K562 (cell line): Measurements from ENCODE around the gene OTP. TPM values are rescaled to one million over a fixed set of nuclear protein-coding genes. Genes with fewer than 3 reads are reported as not detected.

Experiments used
- ATAC-seq: fragments of 200-7000 bp; cut with Tn5 transposase; 3 replicates; pipeline ENCODE4 v1.9.1; 2020; ENCODE audit warnings: moderate library complexity
- BruUV-seq: library from RNA; stranded (reverse); fragments of 400-500 nt; replicated peaks from 2 replicates; lab custom pipeline; 2021; lab: Mats Ljungman, UMichigan
- CTCF ChIA-PET: fragments of 300-600 bp; formaldehyde crosslinking; extraction: SDS; loops from one replicate; lab custom pipeline; 2021; ENCODE audit warnings: low intra/inter-chr PET ratio; lab: Yijun Ruan, JAX
- POLR2A ChIA-PET: fragments of 300-600, 350-650 bp; sonication (Branson Sonifier 250); formaldehyde crosslinking; extraction: SDS; loops from one replicate; lab custom pipeline; 2021; ENCODE audit warnings: antibody characterized with exemption, inconsistent platforms; lab: Yijun Ruan, JAX
- DNase-seq, 4 experiments: peaks; one replicate each; pipeline versions ENCODE4 v3.0.0 to v3.0.0-alpha.2; 2011 to 2018; ENCODE audit warnings: low spot score in 3 of 4, mixed read lengths in 3 of 4; ENCODE audit errors: extremely low read depth in 1 of 4
- FAIRE-seq: peaks from 2 replicates; lab custom pipeline; 2011; peaks lifted over from hg19 to GRCh38; lab: Jason Lieb, UNC
- H2AFZ ChIP-seq: 2 replicates; pipeline ENCODE4 v1.6.0; 2011; ENCODE audit warnings: low read depth, low read length, control low read depth, inconsistent platforms
- H3K27ac ChIP-seq: fragments of 200-600 bp; 3 replicates; pipeline ENCODE4 v1.8.0; 2011; ENCODE audit warnings: low read depth, mild to moderate bottlenecking, control low read depth, inconsistent platforms, low read length, moderate library complexity, mixed read lengths; ENCODE audit errors: extremely low read depth
- H3K27me3 ChIP-seq, 2 experiments: fragments of 300-600 bp in 1 of 2; 2 replicates in 1 of 2; 3 replicates in 1 of 2; pipeline versions ENCODE4 v1.6.0 to v1.8.0; 2011; ENCODE audit warnings: inconsistent platforms in 2 of 2, low read length in 2 of 2, mild to moderate bottlenecking in 1 of 2, mixed read lengths in 1 of 2, moderate library complexity in 1 of 2; ENCODE audit not compliant: control insufficient read depth in 2 of 2, insufficient read depth in 2 of 2
- H3K36me3 ChIP-seq: fragments of 300-600 bp; 3 replicates; pipeline ENCODE4 v1.8.0; 2011; ENCODE audit warnings: mild to moderate bottlenecking, low read length, inconsistent platforms; ENCODE audit not compliant: control insufficient read depth, insufficient read depth
- H3K4me1 ChIP-seq, 2 experiments: fragments of 200-600 bp in 1 of 2; replicated peaks in 1 of 2; 2 replicates in 1 of 2; 3 replicates in 1 of 2; pipeline versions ENCODE4 v1.5.1 to v1.8.0; 2011; ENCODE audit warnings: inconsistent platforms in 2 of 2, low read length in 2 of 2, mild to moderate bottlenecking in 1 of 2, mixed read lengths in 1 of 2, moderate library complexity in 1 of 2; ENCODE audit not compliant: control insufficient read depth in 2 of 2, insufficient read depth in 2 of 2
- H3K4me2 ChIP-seq: 2 replicates; pipeline ENCODE4 v1.6.1; 2011; ENCODE audit warnings: low read length, control low read depth, inconsistent platforms, mixed read lengths; ENCODE audit not compliant: insufficient read depth
- H3K4me3 ChIP-seq: fragments of 200-600 bp; sonication (generic), shearing (Covaris generic); 2 replicates; pipeline ENCODE4 v1.5.1; 2016; ENCODE audit warnings: control low read depth, inconsistent platforms
- H3K79me2 ChIP-seq: fragments of 200-600 bp; 3 replicates; pipeline ENCODE4 v1.8.0; 2011; ENCODE audit warnings: low read length, inconsistent platforms; ENCODE audit not compliant: control insufficient read depth, insufficient read depth
- H3K9ac ChIP-seq, 2 experiments: 2 replicates each; pipeline versions ENCODE4 v1.6.0 to v1.6.1; 2011; ENCODE audit warnings: low read depth in 2 of 2, low read length in 2 of 2, control low read depth in 1 of 2, inconsistent platforms in 1 of 2, mild to moderate bottlenecking in 1 of 2, mixed read lengths in 1 of 2; ENCODE audit not compliant: insufficient read depth in 1 of 2
- H3K9me1 ChIP-seq: one replicate; pipeline ENCODE4 v1.6.0; 2011; ENCODE audit warnings: inconsistent platforms, mild to moderate bottlenecking, low read length, moderate library complexity; ENCODE audit not compliant: control insufficient read depth, insufficient read depth
- H3K9me3 ChIP-seq: replicated peaks from 2 replicates; pipeline ENCODE4 v1.5.1; 2011; ENCODE audit warnings: low read depth, low read length, inconsistent platforms; ENCODE audit not compliant: control insufficient read depth, insufficient read depth
- H4K20me1 ChIP-seq: replicated peaks from 2 replicates; pipeline ENCODE4 v1.6.1; 2011; ENCODE audit warnings: low read length, inconsistent platforms, mixed read lengths; ENCODE audit not compliant: control insufficient read depth, insufficient read depth
- ETV1 ChIP-seq: fragments of 450-650 bp; conservative IDR thresholded peaks from 2 replicates; pipeline ENCODE4 v1.6.1; 2016; ENCODE audit warnings: missing genetic modification characterization, control low read depth, low read depth, missing compliant biosample characterization
- ZNF512 ChIP-seq: IDR thresholded peaks from 2 replicates; pipeline ENCODE4 v1.6.1; 2016; ENCODE audit warnings: missing genetic modification characterization, missing compliant biosample characterization
- ZSCAN29 ChIP-seq: fragments of 450-650 bp; IDR thresholded peaks from 2 replicates; pipeline ENCODE4 v1.6.1; 2017
- WGBS: fragments of 100-300 bp; shearing (Covaris generic); methylation state at CpG from one replicate; pipeline ENCODE4 v1.1.6; 2016; ENCODE audit warnings: low coverage, mixed read lengths; ENCODE audit not compliant: insufficient coverage; ENCODE audit errors: missing lambda C conversion rate; 5-methylcytosine and 5-hydroxymethylcytosine counted together
- in situ Hi-C: fragments of 300-500 bp; cut with MboI; formaldehyde crosslinking; loops from 4 replicates; pipeline ENCODE4 v1.15.0; 2018; ENCODE audit warnings: inconsistent platforms, mixed read lengths
- intact Hi-C: fragments of 100-400 bp; cut with micrococcal nuclease; formaldehyde crosslinking; loops from 2 replicates; pipeline ENCODE4 v1.14.2; 2022
- polyA plus RNA-seq, 8 experiments: library from polyadenylated mRNA; depleted of rRNA in 4 of 8; stranded (reverse) in 5 of 8; unstranded in 3 of 8; fragments of >200 nt; fragmentation: Nextera tagmentation in 2 of 8; fragmentation: Illumina TruSeq in 1 of 8; extraction: Ambion mirVana in 2 of 8; extraction: Trizol in 1 of 8; gene quantifications; 2 replicates each; pipeline versions ENCODE4 v1.2.1 to v1.2.3, GENCODE V29; 2011 to 2014; ENCODE audit warnings: inconsistent platforms in 1 of 8, missing spikeins in 1 of 8
- total RNA-seq, 7 experiments: library from RNA; depleted of rRNA in 6 of 7; stranded (reverse); fragments of >200 nt in 6 of 7; fragmentation: Illumina TruSeq in 2 of 7; extraction: Trizol in 2 of 7; gene quantifications; 2 replicates each; pipeline versions ENCODE4 v1.2.1 to v1.2.3, GENCODE V29; 2011 to 2021; ENCODE audit warnings: low replicate concordance in 1 of 7

OTP gene
- total and polyA plus RNA-seq, 9 of the 15 experiments (the other 6 are each of a cell fraction or from before 2014, with no cell fraction given), result 0.04 to 0.16 (median 0.06) TPM; not detected in 4

GRCh38 chr5:77632526-77633206, 5.8 kb downstream of the OTP start:
- H3K4me2 ChIP-seq, result no peak overlapping the region
- FAIRE-seq (no peak), ATAC-seq (no peak)
- H2AFZ ChIP-seq, result no peak overlapping the region
- ChIA-PET POLR2A (no interaction called here), CTCF (no interaction called here)
- no peaks in the 10 kb centered on the region for H3K79me2 ChIP-seq
- no peaks in the 10 kb centered on the region for H3K36me3 ChIP-seq
- peaks cover 0 to 17% of the 10 kb centered on the region in 2 experiments; a peak in 2 of 5 replicates for H3K4me1 ChIP-seq
- no peak overlapping the region for H3K27ac ChIP-seq
- BruUV-seq, result no TSS peak
- no peaks in the 10 kb centered on the region for H4K20me1 ChIP-seq
- in situ Hi-C loops, result no loop called here
- 12% methylated on average over 30 of the region's 33 CpGs for WGBS
- H3K9ac ChIP-seq, result no peak overlapping the region
- TF ChIP-seq ETV1 (tag), result no peak
- TF ChIP-seq ZSCAN29, result no peak
- TF ChIP-seq ZNF512 (tag), result no peak
- TF ChIP-seq, all 486 proteins: peak for 0
- intact Hi-C loops, result no loop called here
- peaks cover 5% of the 10 kb centered on the region for H3K9me1 ChIP-seq
- H3K27me3 ChIP-seq, result peaks cover 33 to 53% of the 10 kb centered on the region in 2 experiments
- no peak for DNase-seq
- no peaks in the 10 kb centered on the region for H3K9me3 ChIP-seq
- H3K4me3 ChIP-seq, result no peak overlapping the region
